HG02870 (cell line): ENCODE data around the gene RIC3.

Source experiments
- ATAC-seq: cut with Tn5 transposase; IDR thresholded peaks from one replicate; pipeline ENCODE4 v1.9.1; 2021; ENCODE audit warnings: mild to moderate bottlenecking, moderate library complexity; ENCODE audit not compliant: unreplicated experiment

The RIC3 gene

GRCh38 chr11:8070417-8071115 lies 98.3 kb downstream of the RIC3 start:
- no peak for ATAC-seq

- no peak for ATAC-seq
These were observed 99.1 kb downstream of the RIC3 start for GRCh38 chr11:8069771-8070170.

- ATAC-seq, result no peak
These were observed 100.1 kb downstream of the RIC3 start for GRCh38 chr11:8068605-8069221.

- ATAC-seq, result no peak
These were observed 100.8 kb downstream of the RIC3 start for GRCh38 chr11:8067929-8068575.

GRCh38 chr11:8067567-8067928 lies 101.3 kb downstream of the RIC3 start:
- ATAC-seq, result no peak

GRCh38 chr11:8066911-8067455 lies 101.8 kb downstream of the RIC3 start:
- no peak for ATAC-seq

GRCh38 chr11:8066036-8066910 lies 102.6 kb downstream of the RIC3 start:
- ATAC-seq, result no peak

- ATAC-seq, result no peak
These were observed 103.8 kb downstream of the RIC3 start for GRCh38 chr11:8065031-8065430.

- ATAC-seq, result no peak
These were observed 105.5 kb downstream of the RIC3 start for GRCh38 chr11:8063324-8063723.

GRCh38 chr11:8062781-8063257 lies 106.0 kb downstream of the RIC3 start:
- no peak for ATAC-seq

- no peak for ATAC-seq
These were observed 107.0 kb downstream of the RIC3 start for GRCh38 chr11:8061555-8062428.

- ATAC-seq, result no peak
These were observed 107.8 kb downstream of the RIC3 start for GRCh38 chr11:8060801-8061554.

- no peak for ATAC-seq
These were observed 108.6 kb downstream of the RIC3 start for GRCh38 chr11:8060146-8060719.

GRCh38 chr11:8059571-8060011 lies 109.2 kb downstream of the RIC3 start:
- no peak for ATAC-seq

GRCh38 chr11:8059030-8059429 lies 109.8 kb downstream of the RIC3 start:
- no peak for ATAC-seq

GRCh38 chr11:8058216-8058615 lies 110.6 kb downstream of the RIC3 start:
- no peak for ATAC-seq

GRCh38 chr11:8056810-8057463 lies 111.9 kb downstream of the RIC3 start:
- no peak for ATAC-seq
